H1 (cell line): Measurements from ENCODE around the gene SPECC1. TPM values are rescaled to one million over a fixed set of nuclear protein-coding genes. Genes with fewer than 3 reads are reported as not detected.

ENCODE experiments used
- CHD7 ChIP-seq: fragments of 300-600 bp; sonication (generic); IDR thresholded peaks from 2 replicates; pipeline ENCODE4 v1.7.1; 2012; ENCODE audit warnings: low read length, moderate library complexity, mild to moderate bottlenecking, inconsistent platforms; ENCODE audit not compliant: insufficient replicate concordance
- FOSL1 ChIP-seq: IDR thresholded peaks from 2 replicates; pipeline ENCODE4 v1.6.1; 2011; ENCODE audit warnings: mild to moderate bottlenecking, low read depth, low read length, moderate library complexity; ENCODE audit not compliant: insufficient read depth
- PHF8 ChIP-seq: fragments of 200-600 bp; sonication (generic); conservative IDR thresholded peaks from 2 replicates; pipeline ENCODE4 v1.7.1; 2012; ENCODE audit warnings: low read depth, mild to moderate bottlenecking, inconsistent platforms, low read length, moderate library complexity
- polyA plus RNA-seq, 7 experiments: library from polyadenylated mRNA; depleted of rRNA in 3 of 7; stranded (reverse) in 5 of 7; unstranded in 2 of 7; fragments of >200 nt in 5 of 7; fragments of 200-250 nt in 2 of 7; gene quantifications; 1 replicate in 5 of 7; 2 replicates in 1 of 7; 4 replicates in 1 of 7; pipeline versions ENCODE4 v1.2.1 to v1.2.3, GENCODE V29; 2011 to 2013; ENCODE audit warnings: missing spikeins in 2 of 7, mixed read lengths in 2 of 7
- total RNA-seq: library from RNA; stranded (reverse); fragmentation: NEBNext Ultra II Directional; extraction: Animal tissue kit (Norgen Biotek cat#: 25700); gene quantifications from 2 replicates; pipeline ENCODE4 v1.2.1, GENCODE V29; 2021

The SPECC1 gene
- total and polyA plus RNA-seq, 2 of the 8 experiments (the other 6 are each of a cell fraction or from before 2014, with no cell fraction given), result 35.8 to 87.9 TPM

GRCh38 chr17:20173091-20173490 is 163.9 kb downstream of the SPECC1 start (continued):
- TF ChIP-seq CHD7 (no peak), FOSL1 (no peak), PHF8 (no peak)
